HEK293T (cell line): ENCODE measurements around the gene ASTE1.
"Not testable (repeated sequence)": the region's sequence is repeated elsewhere in the genome, so short reads cannot be mapped to it uniquely, and the experiment has no call there.

Source experiments
- CTCF ChIA-PET: fragments of 350-600 bp; formaldehyde crosslinking; extraction: SDS; loops from one replicate; lab custom pipeline; 2021; ENCODE audit warnings: antibody characterized with exemption, inconsistent platforms; lab: Yijun Ruan, JAX
- POLR2A ChIA-PET: fragments of 350-600 bp; formaldehyde crosslinking; extraction: SDS; loops from one replicate; lab custom pipeline; 2020; ENCODE audit warnings: antibody characterized with exemption, inconsistent platforms; lab: Yijun Ruan, JAX
- DNase-seq: peaks from one replicate; pipeline ENCODE4 v3.0.0; 2012; ENCODE audit warnings: mixed read lengths; ENCODE audit errors: extremely low spot score
- ARNT ChIP-seq: fragments of 450-650 bp; IDR thresholded peaks from 2 replicates; pipeline ENCODE4 v1.6.1; 2017; ENCODE audit warnings: mild to moderate bottlenecking
- BHLHE40 ChIP-seq: fragments of 450-650 bp; IDR thresholded peaks from 2 replicates; pipeline ENCODE4 v1.6.1; 2016; ENCODE audit warnings: mild to moderate bottlenecking, moderate library complexity, borderline replicate concordance
- CTBP1 ChIP-seq: fragments of 450-650 bp; IDR thresholded peaks from 2 replicates; pipeline ENCODE4 v1.6.1; 2016; ENCODE audit warnings: borderline replicate concordance
- ELF4 ChIP-seq: fragments of 450-650 bp; IDR thresholded peaks from 2 replicates; pipeline ENCODE4 v1.6.1; 2017; ENCODE audit warnings: antibody characterized with exemption
- FOXA1 ChIP-seq: fragments of 450-650 bp; IDR thresholded peaks from 2 replicates; pipeline ENCODE4 v1.6.1; 2016; ENCODE audit warnings: mild to moderate bottlenecking
- FOXK2 ChIP-seq: fragments of 450-650 bp; IDR thresholded peaks from 2 replicates; pipeline ENCODE4 v1.6.1; 2016; ENCODE audit warnings: mild to moderate bottlenecking
- FOXM1 ChIP-seq: fragments of 450-650 bp; IDR thresholded peaks from 2 replicates; pipeline ENCODE4 v1.6.1; 2017; ENCODE audit warnings: mild to moderate bottlenecking, borderline replicate concordance
- HDGF ChIP-seq: fragments of 450-650 bp; IDR thresholded peaks from 2 replicates; pipeline ENCODE4 v1.6.1; 2017; ENCODE audit warnings: antibody characterized with exemption, borderline replicate concordance
- L3MBTL2 ChIP-seq: fragments of 450-650 bp; conservative IDR thresholded peaks from 2 replicates; pipeline ENCODE4 v1.6.1; 2016; ENCODE audit warnings: mild to moderate bottlenecking
- LEF1 ChIP-seq: fragments of 450-650 bp; IDR thresholded peaks from 2 replicates; pipeline ENCODE4 v1.6.1; 2017; ENCODE audit warnings: mild to moderate bottlenecking, borderline replicate concordance
- NFRKB ChIP-seq: fragments of 450-650 bp; IDR thresholded peaks from 2 replicates; pipeline ENCODE4 v1.6.1; 2016; ENCODE audit warnings: mild to moderate bottlenecking, moderate library complexity
- PKNOX1 ChIP-seq: fragments of 450-650 bp; IDR thresholded peaks from 2 replicates; pipeline ENCODE4 v1.6.1; 2016
- SP1 ChIP-seq: fragments of 450-650 bp; IDR thresholded peaks from 2 replicates; pipeline ENCODE4 v1.6.1; 2017
- SUZ12 ChIP-seq: fragments of 450-650 bp; IDR thresholded peaks from 2 replicates; pipeline ENCODE4 v1.6.1; 2016; ENCODE audit warnings: mild to moderate bottlenecking
- TARDBP ChIP-seq: fragments of 450-650 bp; IDR thresholded peaks from 2 replicates; pipeline ENCODE4 v1.6.1; 2016
- ZNF384 ChIP-seq: fragments of 450-650 bp; IDR thresholded peaks from 2 replicates; pipeline ENCODE4 v1.6.1; 2016

ASTE1 gene

GRCh38 chr3:131053043-131053859 is 26.6 kb upstream of the ASTE1 start:
- POLR2A ChIA-PET = no interaction called here
- no peak for DNase-seq
- TF ChIP-seq BHLHE40 (no peak), ARNT (no peak), FOXK2 (no peak), ELF4 (no peak), SUZ12 (no peak), CTBP1 (no peak), L3MBTL2 (no peak), TARDBP (no peak), FOXM1 (no peak), PKNOX1 (no peak), FOXA1 (no peak), NFRKB (no peak), ZNF384 (no peak), HDGF (no peak), SP1 (no peak), LEF1 (no peak)
- CTCF ChIA-PET = no interaction called here

DNA sequence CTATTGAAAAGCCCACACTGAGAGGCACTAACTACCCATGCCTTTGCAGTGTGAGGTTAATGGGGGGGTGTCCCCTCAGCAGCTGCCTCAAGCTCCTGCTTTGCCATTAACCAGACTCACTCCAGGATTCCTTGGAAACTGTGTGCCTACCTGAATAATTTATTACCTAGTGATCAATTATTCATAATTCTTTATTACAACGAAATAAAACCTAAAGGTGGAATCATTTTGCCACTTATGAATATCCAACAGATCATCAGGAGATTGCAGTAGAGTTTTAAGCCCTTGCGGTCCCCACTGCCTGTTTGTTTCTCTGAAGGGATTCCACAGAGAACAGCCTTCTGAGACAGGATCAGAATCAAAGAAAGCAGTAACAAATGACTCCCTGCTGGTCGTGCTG is 23.4 kb upstream of the ASTE1 start:
- TF ChIP-seq ELF4 = no peak
- TF ChIP-seq FOXM1 = no peak
- no peak for DNase-seq
- POLR2A ChIA-PET = no interaction called here
- CTCF ChIA-PET = interaction anchor here (0.6 kb wide), 1 partner anchor 295 kb away, joined by 4 read pairs; no protein-coding TSS in a partner anchor

DNA sequence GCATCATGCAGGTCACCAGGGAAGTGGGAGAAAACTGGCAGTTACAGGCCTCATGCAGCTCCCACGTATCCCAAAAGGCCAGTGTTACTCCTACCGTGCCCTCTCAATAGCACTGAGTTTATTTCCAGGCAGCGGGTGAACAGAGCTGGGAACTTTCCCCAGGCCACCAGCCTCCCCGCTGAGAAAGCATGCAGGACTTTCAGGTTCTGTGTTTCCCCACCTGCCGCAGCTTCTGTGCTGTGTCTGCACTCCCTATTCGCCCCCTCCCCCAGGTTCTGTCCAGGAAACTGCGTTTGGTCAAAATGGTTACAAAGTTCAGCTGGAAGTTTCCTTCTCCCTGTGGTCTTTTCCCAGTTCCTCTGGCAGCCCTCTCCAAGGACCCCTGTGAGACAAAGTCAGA is 21.4 kb upstream of the ASTE1 start:
- POLR2A ChIA-PET = no interaction called here

DNA sequence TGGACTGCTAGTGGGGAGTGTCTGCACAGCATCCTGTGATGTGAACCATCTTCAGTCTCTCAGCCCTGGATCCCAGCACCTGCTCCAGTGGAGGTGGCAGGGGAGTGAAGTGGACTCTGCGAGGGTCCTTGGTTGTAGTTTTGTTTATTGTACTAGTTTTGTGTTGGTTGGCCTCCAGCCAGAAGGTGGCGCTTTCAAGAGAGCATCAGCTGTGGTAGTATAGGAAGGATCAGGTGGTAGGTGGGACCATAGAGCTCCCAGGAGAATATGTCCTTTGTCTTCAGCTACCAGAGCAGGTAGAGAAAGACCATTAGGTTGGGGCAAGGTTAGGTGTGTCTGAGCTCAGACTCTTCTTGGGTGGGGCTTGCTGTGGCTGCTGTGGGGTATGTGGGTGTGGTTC is 21.0 kb upstream of the ASTE1 start:
- POLR2A ChIA-PET = no interaction called here
- TF ChIP-seq ARNT = no peak
- TF ChIP-seq FOXM1 = no peak
- no peak for TF ChIP-seq PKNOX1
- no peak for TF ChIP-seq CTBP1
- TF ChIP-seq SUZ12 = no peak
- no peak for TF ChIP-seq L3MBTL2
- CTCF ChIA-PET = no interaction called here
- DNase-seq = no peak

More for the DNA sequence above, 21.4 kb upstream of the ASTE1 start:
- TF ChIP-seq SUZ12 (no peak), CTBP1 (no peak), L3MBTL2 (no peak), ELF4 (no peak), BHLHE40 (no peak), ZNF384 (no peak), FOXA1 (no peak), SP1 (no peak), FOXM1 (no peak), HDGF (no peak), PKNOX1 (no peak), LEF1 (no peak), FOXK2 (no peak), TARDBP (no peak), NFRKB (no peak)
- no peak for DNase-seq
- CTCF ChIA-PET = no interaction called here

DNA sequence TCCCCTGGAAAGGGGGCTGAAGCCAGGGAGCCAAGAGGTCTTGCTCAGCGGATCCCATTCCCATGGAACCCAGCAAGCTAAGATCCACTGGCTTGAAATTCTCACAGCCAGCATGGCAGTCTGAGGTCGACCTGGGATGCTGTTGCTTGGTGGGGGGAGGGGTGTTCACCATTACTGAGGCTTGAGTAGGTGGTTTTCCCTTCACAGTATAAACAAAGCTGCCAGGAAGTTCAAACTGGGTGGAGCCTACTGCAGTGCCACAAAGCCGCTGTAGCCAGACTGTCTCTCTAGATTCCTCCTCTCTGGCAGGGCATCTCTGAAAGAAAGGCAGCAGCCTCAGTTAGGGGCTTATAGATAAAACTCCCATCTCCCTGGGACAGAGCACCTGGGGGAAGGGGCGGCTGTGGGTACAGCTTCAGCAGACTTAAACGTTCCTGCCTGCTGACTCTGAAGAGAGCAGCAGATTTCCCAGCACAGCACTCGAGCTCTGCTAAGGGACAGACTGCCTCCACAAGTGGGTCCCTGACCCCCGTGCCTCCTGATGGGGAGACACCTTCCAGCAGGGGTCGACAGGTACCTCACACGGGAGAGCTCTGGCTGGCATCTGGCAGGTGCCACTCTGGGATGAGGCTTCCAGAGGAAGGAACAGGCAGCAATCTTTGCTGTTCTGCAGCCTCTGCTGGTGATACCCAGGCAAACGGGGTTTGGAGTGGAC is 15.8 kb upstream of the ASTE1 start:
- DNase-seq, CTCF ChIA-PET, POLR2A ChIA-PET: not testable (repeated sequence)

DNA sequence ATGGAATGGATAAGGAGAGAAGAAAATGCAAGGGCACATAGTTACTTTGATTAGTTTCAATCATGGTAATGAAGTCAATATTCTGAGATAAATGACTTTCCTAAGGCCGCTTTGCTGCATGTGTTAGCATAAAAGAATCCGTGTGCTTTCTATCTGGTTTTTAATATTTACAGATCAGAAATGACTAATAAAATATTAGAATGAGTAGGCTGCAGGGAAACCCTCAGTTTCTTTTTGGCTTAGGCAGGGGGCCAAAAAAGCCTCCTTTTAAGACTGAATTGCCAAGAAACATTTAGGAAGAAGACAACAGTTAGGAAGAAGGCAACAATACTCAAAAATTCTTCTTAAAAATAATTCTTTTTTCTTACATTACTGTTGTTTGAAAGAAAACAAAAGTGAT is 11.7 kb upstream of the ASTE1 start:
- POLR2A ChIA-PET = no interaction called here
- CTCF ChIA-PET = no interaction called here
- no peak for DNase-seq
- TF ChIP-seq BHLHE40 (no peak), ZNF384 (no peak), SUZ12 (no peak), NFRKB (no peak), SP1 (no peak), LEF1 (no peak)
